Prostate gland (tissue), 2 donors: ENCODE data around the gene MT2A. TPM values are rescaled to one million over a fixed set of nuclear protein-coding genes. Genes with fewer than 3 reads are reported as not detected.
A peak's percentile ranks its signal among the peaks of the same experiment; 100 is the strongest.

ENCODE experiments used
- DNase-seq: peaks from one replicate; pipeline ENCODE4 v3.0.0-alpha.2; 2019; ENCODE audit warnings: low spot score
- H3K27ac ChIP-seq, 2 donors: fragments of 200-600 bp; sonication (generic); 2 replicates each; pipeline ENCODE4 v1.5.1; 2017 to 2019
- H3K27me3 ChIP-seq: fragments of 200-600 bp; sonication (generic); replicated peaks from 2 replicates; pipeline ENCODE4 v1.5.1; 2019; ENCODE audit not compliant: insufficient read depth
- H3K36me3 ChIP-seq, 2 donors: fragments of 200-600 bp; sonication (generic); 1 replicate in 1 of 2; 2 replicates in 1 of 2; pipeline versions ENCODE4 v1.5.1 to v1.8.1; 2017 to 2019
- H3K4me1 ChIP-seq: fragments of 200-600 bp; sonication (generic); replicated peaks from 2 replicates; pipeline ENCODE4 v1.5.1; 2019
- H3K4me3 ChIP-seq, 2 donors: fragments of 200-600 bp; sonication (generic); 2 replicates each; pipeline ENCODE4 v1.5.1; 2017 to 2019
- H3K9me3 ChIP-seq: fragments of 200-600 bp; sonication (generic); 2 replicates; pipeline ENCODE4 v1.5.1; 2017
- CTCF ChIP-seq, 4 experiments: fragments of 200-600 bp in 2 of 4; fragments of 450-650 bp in 2 of 4; sonication (generic) in 2 of 4; IDR thresholded peaks; 1 replicate in 3 of 4; 2 replicates in 1 of 4; pipeline ENCODE4 v1.5.1; 2016 to 2019; ENCODE audit warnings: antibody characterized with exemption in 4 of 4, mild to moderate bottlenecking in 2 of 4, moderate library complexity in 2 of 4
- POLR2A ChIP-seq: fragments of 450-650 bp; IDR thresholded peaks from one replicate; pipeline ENCODE4 v1.6.1; 2016; ENCODE audit warnings: antibody characterized with exemption, mild to moderate bottlenecking
- POLR2AphosphoS5 ChIP-seq: sonication (generic); formaldehyde crosslinking; IDR thresholded peaks from one replicate; pipeline ENCODE4 v1.6.1; 2017; ENCODE audit warnings: antibody characterized with exemption
- WGBS: methylation state at CpG from one replicate; pipeline ENCODE4 v1.1.5; 2018; 5-methylcytosine and 5-hydroxymethylcytosine counted together
- intact Hi-C: fragments of 100-400 bp; cut with DNase I; formaldehyde crosslinking; loops from one replicate; pipeline ENCODE4 v1.14.2; 2022
- total RNA-seq, 2 donors: library from RNA; depleted of rRNA; stranded (reverse); fragments of >200 nt; gene quantifications; one replicate each; pipeline ENCODE4 v1.1.0, GENCODE V29; 2016

MT2A gene
- total RNA-seq, 2 donors from 2014 or later = 134 to 214 TPM

GRCh38 chr16:56635441-56635967 is 27.1 kb downstream of the MT2A start:
- H3K4me1 ChIP-seq = no peaks in the 10 kb centered on the region
- H3K9me3 ChIP-seq = no peaks in the 10 kb centered on the region
- H3K27ac ChIP-seq = no peak overlapping the region
- intact Hi-C loops = no loop called here
- peak overlapping the region in 1 of 2 donors; percentile 4 for H3K4me3 ChIP-seq
- TF ChIP-seq POLR2AphosphoS5 = no peak
- TF ChIP-seq POLR2A = no peak
- TF ChIP-seq CTCF (IDR thresholded peaks at IDR 0.05) = no peak
- peaks cover 4% of the 10 kb centered on the region for H3K27me3 ChIP-seq
- no peaks in the 10 kb centered on the region for H3K36me3 ChIP-seq
- 17% methylated on average over 39 of the region's 40 CpGs for WGBS
- DNase-seq = no peak

- Histone ChIP-seq H3K4me1 (no peaks in the 10 kb centered on the region), H3K27ac (no peak overlapping the region), H3K4me3 (no peak overlapping the region), H3K36me3 (no peaks in the 10 kb centered on the region), H3K27me3 (peaks cover 4% of the 10 kb centered on the region), H3K9me3 (no peaks in the 10 kb centered on the region)
- intact Hi-C loops = no loop called here
- WGBS = 74% methylated on average over 9 of the region's 9 CpGs
- TF ChIP-seq POLR2AphosphoS5 (no peak), CTCF (IDR thresholded peaks at IDR 0.05) (no peak), POLR2A (no peak)
- DNase-seq = no peak
Measured at GRCh38 chr16:56636616-56637413, 28.4 kb downstream of the MT2A start.

- WGBS = 15% methylated on average over 68 of the region's 68 CpGs
- Histone ChIP-seq H3K9me3 (no peaks in the 10 kb centered on the region), H3K4me3 (peak within 1 kb of the TSS; percentile 12 to 30), H3K27me3 (peaks cover 4% of the 10 kb centered on the region), H3K4me1 (no peaks in the 10 kb centered on the region), H3K36me3 (no peaks in the 10 kb centered on the region), H3K27ac (no peak within 1 kb of the TSS)
- peak; percentile 30 for DNase-seq
- TF ChIP-seq POLR2AphosphoS5 (peak; percentile 25), POLR2A (peak; percentile 28), CTCF (IDR thresholded peaks at IDR 0.05) (no peak)
- intact Hi-C loops = no loop called here
Measured at GRCh38 chr16:56637814-56638750, 29.7 kb downstream of the MT2A start, which contains the start of gene MT1A. MT1A (plus strand) TSS chr16:56638666; CDS start chr16:56638739, 73 bp downstream.

- WGBS = 71% methylated on average over 1 of the region's 1 CpG
- Histone ChIP-seq H3K4me1 (peaks cover 4% of the 10 kb centered on the region), H3K9me3 (no peaks in the 10 kb centered on the region), H3K27ac (no peak overlapping the region), H3K4me3 (no peak overlapping the region), H3K36me3 (no peaks in the 10 kb centered on the region), H3K27me3 (peaks cover 4% of the 10 kb centered on the region)
- intact Hi-C loops = no loop called here
- no peak for TF ChIP-seq CTCF (IDR thresholded peaks at IDR 0.05)
- DNase-seq = no peak
Measured at GRCh38 chr16:56639045-56639444, 30.7 kb downstream of the MT2A start.
